Endothelial cell (in vitro differentiated cells): Measurements from ENCODE around the gene AQP10. TPM values are rescaled to one million over a fixed set of nuclear protein-coding genes. Genes with fewer than 3 reads are reported as not detected.

ENCODE experiments used
- DNase-seq: peaks from one replicate; pipeline ENCODE4 v3.0.0; 2021; ENCODE audit warnings: low spot score
- H3K27ac Mint-ChIP-seq: one replicate; pipeline ENCODE4 v1.8.0; 2021; ENCODE audit warnings: mixed read lengths, inconsistent platforms; ENCODE audit not compliant: unreplicated experiment
- H3K27me3 Mint-ChIP-seq: one replicate; pipeline ENCODE4 v1.8.0; 2021; ENCODE audit warnings: mild to moderate bottlenecking, moderate library complexity, mixed read lengths, inconsistent platforms; ENCODE audit not compliant: unreplicated experiment
- H3K36me3 Mint-ChIP-seq: one replicate; pipeline ENCODE4 v1.8.0; 2021; ENCODE audit warnings: mild to moderate bottlenecking, low read depth, mixed read lengths, inconsistent platforms; ENCODE audit not compliant: unreplicated experiment
- H3K4me1 Mint-ChIP-seq: one replicate; pipeline ENCODE4 v1.8.0; 2021; ENCODE audit warnings: mild to moderate bottlenecking, mixed read lengths, inconsistent platforms; ENCODE audit not compliant: unreplicated experiment
- H3K4me3 Mint-ChIP-seq: one replicate; pipeline ENCODE4 v1.8.0; 2021; ENCODE audit warnings: mild to moderate bottlenecking, mixed read lengths, inconsistent platforms; ENCODE audit not compliant: unreplicated experiment
- H3K9me3 Mint-ChIP-seq: one replicate; pipeline ENCODE4 v1.8.0; 2021; ENCODE audit warnings: mixed read lengths, inconsistent platforms; ENCODE audit not compliant: unreplicated experiment
- CTCF ChIP-seq: fragments of 200-600 bp; sonication (generic); IDR thresholded peaks from one replicate; pipeline ENCODE4 v1.5.0; 2021; ENCODE audit warnings: antibody characterized with exemption; ENCODE audit not compliant: unreplicated experiment
- total RNA-seq: library from RNA; stranded (reverse); fragmentation: NEBNext Ultra II Directional; extraction: Animal tissue kit (Norgen Biotek cat#: 25700); gene quantifications from one replicate; pipeline ENCODE4 v1.2.1, GENCODE V29; 2021; ENCODE audit not compliant: unreplicated experiment

AQP10 gene
- total RNA-seq, 1 donor from 2014 or later = not detected

- H3K36me3 Mint-ChIP-seq = peaks cover 24% of the 10 kb centered on the region
- TF ChIP-seq CTCF = no peak
- H3K9me3 Mint-ChIP-seq = no peaks in the 10 kb centered on the region
- H3K4me3 Mint-ChIP-seq = peak overlapping the region; percentile 83
- peaks cover 10% of the 10 kb centered on the region for H3K27me3 Mint-ChIP-seq
- H3K27ac Mint-ChIP-seq = peak overlapping the region; percentile 48
- H3K4me1 Mint-ChIP-seq = peaks cover 39% of the 10 kb centered on the region
- DNase-seq = peak; percentile 26
These were observed 8.2 kb downstream of the AQP10 start for GRCh38 chr1:154329152-154329521.

DNA sequence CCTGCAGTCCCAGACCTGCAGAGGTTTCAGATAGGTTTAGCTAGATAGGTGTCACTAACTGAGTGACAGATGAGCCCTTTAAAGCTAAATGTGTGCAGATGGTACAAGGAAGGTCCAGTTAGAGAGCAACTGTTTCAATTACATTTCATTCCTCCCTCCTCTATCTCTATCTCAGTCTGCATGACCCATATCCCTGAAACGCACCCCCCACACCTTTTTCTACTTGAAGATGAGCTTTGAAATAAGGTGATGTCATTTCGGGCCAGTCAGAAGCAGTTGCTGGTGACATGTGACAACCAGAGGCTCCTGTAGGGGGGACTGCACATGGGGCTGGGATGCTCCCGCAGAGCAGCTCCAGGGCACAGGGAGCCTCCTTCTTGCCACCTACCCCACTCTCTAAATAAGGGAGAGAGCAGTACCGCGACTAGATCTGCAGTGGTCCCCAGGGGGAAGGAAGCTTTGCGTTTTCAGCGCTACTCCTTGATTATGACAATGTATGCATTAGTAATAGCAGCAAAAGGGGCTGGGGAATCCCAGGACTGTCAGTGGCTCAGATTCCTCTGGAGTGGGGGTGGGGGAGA lies 8.7 kb downstream of the AQP10 start:
- TF ChIP-seq CTCF = no peak
- Mint-ChIP-seq H3K36me3 (peaks cover 27% of the 10 kb centered on the region), H3K9me3 (no peaks in the 10 kb centered on the region), H3K27ac (peak overlapping the region; percentile 73), H3K4me3 (peak overlapping the region; percentile 83), H3K4me1 (peaks cover 39% of the 10 kb centered on the region), H3K27me3 (peaks cover 10% of the 10 kb centered on the region)
- no peak for DNase-seq

DNA sequence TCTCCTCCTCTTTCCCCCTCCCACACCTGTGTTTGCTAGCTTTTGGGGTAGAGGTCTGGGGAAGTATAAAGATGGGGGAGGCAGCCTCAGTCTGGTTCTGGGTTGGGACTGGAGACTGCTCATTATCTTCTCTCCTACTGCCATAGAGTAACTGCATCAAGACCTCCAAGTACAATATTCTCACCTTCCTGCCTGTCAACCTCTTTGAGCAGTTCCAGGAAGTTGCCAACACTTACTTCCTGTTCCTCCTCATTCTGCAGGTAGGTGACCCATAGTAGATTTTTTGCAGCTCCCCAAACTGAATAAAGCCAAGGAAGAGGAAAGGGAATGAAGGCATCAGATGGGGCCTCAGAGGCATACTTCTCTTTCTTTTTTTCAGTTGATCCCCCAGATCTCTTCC lies 9.8 kb downstream of the AQP10 start:
- no peak overlapping the region for H3K27ac Mint-ChIP-seq
- no peak for TF ChIP-seq CTCF
- peak overlapping the region; percentile 19 for H3K4me3 Mint-ChIP-seq
- H3K36me3 Mint-ChIP-seq = peaks cover 28% of the 10 kb centered on the region
- H3K9me3 Mint-ChIP-seq = no peaks in the 10 kb centered on the region
- no peak for DNase-seq
- H3K4me1 Mint-ChIP-seq = peaks cover 42% of the 10 kb centered on the region
- H3K27me3 Mint-ChIP-seq = peaks cover 10% of the 10 kb centered on the region

GRCh38 chr1:154334079-154335024 lies 13.5 kb downstream of the AQP10 start:
- peaks cover 46% of the 10 kb centered on the region for H3K36me3 Mint-ChIP-seq
- H3K4me3 Mint-ChIP-seq = peak overlapping the region; percentile 48
- peaks cover 38% of the 10 kb centered on the region for H3K4me1 Mint-ChIP-seq
- H3K27me3 Mint-ChIP-seq = peaks cover 4% of the 10 kb centered on the region
- no peak for TF ChIP-seq CTCF
- no peaks in the 10 kb centered on the region for H3K9me3 Mint-ChIP-seq
- DNase-seq = no peak
- H3K27ac Mint-ChIP-seq = no peak overlapping the region
